HFFc6 (cell line): ENCODE results near the gene ADAMTS17. TPM values are rescaled to one million over a fixed set of nuclear protein-coding genes. Genes with fewer than 3 reads are reported as not detected.

Experiments used
- DNase-seq: peaks from one replicate; pipeline ENCODE4 v3.0.0-alpha.2; 2018
- H3K27ac Mint-ChIP-seq: 2 replicates; pipeline ENCODE4 v1.8.0; 2020; ENCODE audit warnings: mild to moderate bottlenecking, mixed read lengths
- H3K27me3 Mint-ChIP-seq: 2 replicates; pipeline ENCODE4 v1.8.0; 2021; ENCODE audit warnings: mild to moderate bottlenecking, moderate library complexity, mixed read lengths; ENCODE audit not compliant: insufficient read depth
- H3K36me3 Mint-ChIP-seq: 2 replicates; pipeline ENCODE4 v1.8.0; 2021; ENCODE audit warnings: low read depth, mixed read lengths
- H3K4me1 Mint-ChIP-seq: 2 replicates; pipeline ENCODE4 v1.8.0; 2020; ENCODE audit warnings: low read depth, mixed read lengths
- H3K4me3 Mint-ChIP-seq: 2 replicates; pipeline ENCODE4 v1.8.0; 2020; ENCODE audit warnings: mild to moderate bottlenecking, moderate library complexity, mixed read lengths
- H3K9me3 Mint-ChIP-seq: 2 replicates; pipeline ENCODE4 v1.8.0; 2020; ENCODE audit warnings: mild to moderate bottlenecking, mixed read lengths
- CTCF ChIP-seq: fragments of 200-600 bp; sonication (generic); IDR thresholded peaks from 2 replicates; pipeline ENCODE4 v1.5.0; 2021; ENCODE audit warnings: antibody characterized with exemption, mild to moderate bottlenecking
- total RNA-seq, 6 experiments: library from RNA; stranded (reverse); fragmentation: NEBNext Ultra II Directional; extraction: Animal tissue kit (Norgen Biotek cat#: 25700); gene quantifications; 2 replicates in 1 of 6; 3 replicates in 5 of 6; pipeline ENCODE4 v1.2.3, GENCODE V29; 2021

ADAMTS17 gene
- total RNA-seq, 6 experiments from 2014 or later, result not detected

- Mint-ChIP-seq H3K27ac (no peak overlapping the region), H3K9me3 (peaks cover 32% of the 10 kb centered on the region), H3K4me3 (no peak overlapping the region), H3K4me1 (no peaks in the 10 kb centered on the region), H3K27me3 (no peaks in the 10 kb centered on the region; the same call in 1 of the 2 replicates), H3K36me3 (no peaks in the 10 kb centered on the region)
- no peak for DNase-seq
- TF ChIP-seq CTCF, result no peak
These were observed 387.2 kb downstream of the ADAMTS17 start for GRCh38 chr15:99954361-99955180.

- Mint-ChIP-seq H3K27ac (no peak overlapping the region), H3K9me3 (peaks cover 31% of the 10 kb centered on the region), H3K27me3 (no peaks in the 10 kb centered on the region; the same call in 1 of the 2 replicates), H3K4me1 (no peaks in the 10 kb centered on the region), H3K36me3 (no peaks in the 10 kb centered on the region), H3K4me3 (no peak overlapping the region)
- DNase-seq, result no peak
- TF ChIP-seq CTCF, result no peak
These were observed 387.9 kb downstream of the ADAMTS17 start for GRCh38 chr15:99953886-99954285.

GRCh38 chr15:99951511-99951910, 390.3 kb downstream of the ADAMTS17 start:
- no peak overlapping the region for H3K4me3 Mint-ChIP-seq

GRCh38 chr15:99944131-99944530, 397.6 kb downstream of the ADAMTS17 start:
- no peak for TF ChIP-seq CTCF
- Mint-ChIP-seq H3K9me3 (peaks cover 12% of the 10 kb centered on the region), H3K27me3 (no peaks in the 10 kb centered on the region), H3K36me3 (no peaks in the 10 kb centered on the region), H3K4me1 (no peaks in the 10 kb centered on the region), H3K4me3 (no peak overlapping the region), H3K27ac (no peak overlapping the region)
- no peak for DNase-seq

More at GRCh38 chr15:99951511-99951910, 390.3 kb downstream of the ADAMTS17 start:
- peaks cover 18% of the 10 kb centered on the region for H3K9me3 Mint-ChIP-seq
- no peak overlapping the region for H3K27ac Mint-ChIP-seq
- H3K36me3 Mint-ChIP-seq, result no peaks in the 10 kb centered on the region
- no peak for TF ChIP-seq CTCF
- no peaks in the 10 kb centered on the region; the same call in 1 of the 2 replicates for H3K27me3 Mint-ChIP-seq
- no peaks in the 10 kb centered on the region for H3K4me1 Mint-ChIP-seq
- DNase-seq, result no peak

GRCh38 chr15:99943466-99943865, 398.3 kb downstream of the ADAMTS17 start:
- no peaks in the 10 kb centered on the region for H3K4me1 Mint-ChIP-seq

More at GRCh38 chr15:99943466-99943865, 398.3 kb downstream of the ADAMTS17 start:
- Mint-ChIP-seq H3K36me3 (no peaks in the 10 kb centered on the region), H3K4me3 (no peak overlapping the region), H3K27me3 (no peaks in the 10 kb centered on the region), H3K9me3 (peaks cover 12% of the 10 kb centered on the region), H3K27ac (no peak overlapping the region)
- TF ChIP-seq CTCF, result no peak
- no peak for DNase-seq
